Measurements from ENCODE around the gene C13orf42.
"Not testable (repeated sequence)": the region's sequence is repeated elsewhere in the genome, so short reads cannot be mapped to it uniquely, and the experiment has no call there.

Gene C13orf42

GRCh38 chr13:51105046-51105445 lies 6.0 kb downstream of the C13orf42 start:
- Mint-ChIP-seq H3K4me3 (no peak overlapping the region), H3K36me3 (ENCODE audit: low read depth) (no peaks in the 10 kb centered on the region), H3K9me3 (no peaks in the 10 kb centered on the region), H3K27me3 (ENCODE audit: low read depth) (peaks cover 28% of the 10 kb centered on the region), H3K27ac (no peak overlapping the region), H3K4me1 (ENCODE audit: low read depth) (no peaks in the 10 kb centered on the region)
- no peak for DNase-seq (ENCODE audit: low spot score)

GRCh38 chr13:51101636-51102235 lies 9.3 kb downstream of the C13orf42 start:
- H3K4me1 Mint-ChIP-seq (ENCODE audit: low read depth), result no peaks in the 10 kb centered on the region
- DNase-seq (ENCODE audit: low spot score), result no peak
- no peaks in the 10 kb centered on the region for H3K9me3 Mint-ChIP-seq
- H3K27ac Mint-ChIP-seq, result no peak overlapping the region
- H3K36me3 Mint-ChIP-seq (ENCODE audit: low read depth), result no peaks in the 10 kb centered on the region
- H3K4me3 Mint-ChIP-seq, result no peak overlapping the region
- peaks cover 43% of the 10 kb centered on the region for H3K27me3 Mint-ChIP-seq (ENCODE audit: low read depth)

- Mint-ChIP-seq H3K4me1 (ENCODE audit: low read depth) (no peaks in the 10 kb centered on the region), H3K9me3 (no peaks in the 10 kb centered on the region), H3K36me3 (ENCODE audit: low read depth) (no peaks in the 10 kb centered on the region), H3K27ac (no peak overlapping the region), H3K27me3 (ENCODE audit: low read depth) (peaks cover 44% of the 10 kb centered on the region), H3K4me3 (no peak overlapping the region)
- no peak for DNase-seq (ENCODE audit: low spot score)
Measured at GRCh38 chr13:51097353-51098043, 13.6 kb downstream of the C13orf42 start.

- no peaks in the 10 kb centered on the region for H3K4me1 Mint-ChIP-seq (ENCODE audit: low read depth)
- no peaks in the 10 kb centered on the region for H3K36me3 Mint-ChIP-seq (ENCODE audit: low read depth)
- no peak for DNase-seq (ENCODE audit: low spot score)
- peaks cover 41% of the 10 kb centered on the region for H3K27me3 Mint-ChIP-seq (ENCODE audit: low read depth)
- H3K9me3 Mint-ChIP-seq, result no peaks in the 10 kb centered on the region
- H3K4me3 Mint-ChIP-seq, result no peak overlapping the region
- no peak overlapping the region for H3K27ac Mint-ChIP-seq
Measured at GRCh38 chr13:51096131-51096530, 14.9 kb downstream of the C13orf42 start.

GRCh38 chr13:51093574-51093973 lies 17.5 kb downstream of the C13orf42 start:
- Mint-ChIP-seq H3K4me3 (no peak overlapping the region), H3K27me3 (ENCODE audit: low read depth) (peaks cover 37% of the 10 kb centered on the region), H3K36me3 (ENCODE audit: low read depth) (no peaks in the 10 kb centered on the region), H3K4me1 (ENCODE audit: low read depth) (no peaks in the 10 kb centered on the region), H3K9me3 (no peaks in the 10 kb centered on the region), H3K27ac (no peak overlapping the region)
- no peak for DNase-seq (ENCODE audit: low spot score)

GRCh38 chr13:51091839-51092238 lies 19.2 kb downstream of the C13orf42 start:
- Mint-ChIP-seq H3K4me3 (no peak overlapping the region), H3K36me3 (ENCODE audit: low read depth) (no peaks in the 10 kb centered on the region), H3K9me3 (no peaks in the 10 kb centered on the region), H3K27me3 (ENCODE audit: low read depth) (peaks cover 31% of the 10 kb centered on the region), H3K27ac (no peak overlapping the region), H3K4me1 (ENCODE audit: low read depth) (peaks cover 7% of the 10 kb centered on the region)
- no peak for DNase-seq (ENCODE audit: low spot score)

GRCh38 chr13:51083706-51084105 lies 27.4 kb downstream of the C13orf42 start:
- DNase-seq (ENCODE audit: low spot score), result no peak
- no peaks in the 10 kb centered on the region for H3K9me3 Mint-ChIP-seq
- peaks cover 13% of the 10 kb centered on the region for H3K4me1 Mint-ChIP-seq (ENCODE audit: low read depth)
- H3K27me3 Mint-ChIP-seq (ENCODE audit: low read depth), result peaks cover 13% of the 10 kb centered on the region
- H3K36me3 Mint-ChIP-seq (ENCODE audit: low read depth), result no peaks in the 10 kb centered on the region
- H3K4me3 Mint-ChIP-seq, result no peak overlapping the region
- H3K27ac Mint-ChIP-seq, result no peak overlapping the region

- not testable (repeated sequence) for H3K9me3 Mint-ChIP-seq, H3K27ac Mint-ChIP-seq
Measured at GRCh38 chr13:51080478-51081065, 30.5 kb downstream of the C13orf42 start.

GRCh38 chr13:51071493-51071892 lies 39.6 kb downstream of the C13orf42 start:
- no peak overlapping the region for H3K4me3 Mint-ChIP-seq
- H3K36me3 Mint-ChIP-seq (ENCODE audit: low read depth), result no peaks in the 10 kb centered on the region
- peaks cover 25% of the 10 kb centered on the region for H3K27me3 Mint-ChIP-seq (ENCODE audit: low read depth)
- H3K27ac Mint-ChIP-seq, result peak overlapping the region; percentile 17
- H3K9me3 Mint-ChIP-seq, result no peaks in the 10 kb centered on the region
- H3K4me1 Mint-ChIP-seq (ENCODE audit: low read depth), result peaks cover 29% of the 10 kb centered on the region
- DNase-seq (ENCODE audit: low spot score), result no peak

More at GRCh38 chr13:51080478-51081065, 30.5 kb downstream of the C13orf42 start:
- not testable (repeated sequence) for H3K4me1 Mint-ChIP-seq (ENCODE audit: low read depth); H3K36me3 Mint-ChIP-seq (ENCODE audit: low read depth); DNase-seq (ENCODE audit: low spot score)
- H3K27me3 Mint-ChIP-seq (ENCODE audit: low read depth), result peaks cover 22% of the 10 kb centered on the region
- H3K4me3 Mint-ChIP-seq, result peak overlapping the region; percentile 43

GRCh38 chr13:51070005-51070649 lies 40.9 kb downstream of the C13orf42 start:
- peak overlapping the region; percentile 14 for H3K4me3 Mint-ChIP-seq
- peaks cover 15% of the 10 kb centered on the region for H3K27me3 Mint-ChIP-seq (ENCODE audit: low read depth)
- no peaks in the 10 kb centered on the region for H3K9me3 Mint-ChIP-seq
- DNase-seq (ENCODE audit: low spot score), result peak; percentile 72
- H3K36me3 Mint-ChIP-seq (ENCODE audit: low read depth), result no peaks in the 10 kb centered on the region
- H3K4me1 Mint-ChIP-seq (ENCODE audit: low read depth), result peaks cover 35% of the 10 kb centered on the region
- H3K27ac Mint-ChIP-seq, result peak overlapping the region; percentile 46

GRCh38 chr13:51068501-51068900 lies 42.6 kb downstream of the C13orf42 start:
- DNase-seq (ENCODE audit: low spot score), result no peak
- peaks cover 11% of the 10 kb centered on the region for H3K27me3 Mint-ChIP-seq (ENCODE audit: low read depth)
- H3K4me1 Mint-ChIP-seq (ENCODE audit: low read depth), result peaks cover 35% of the 10 kb centered on the region
- no peaks in the 10 kb centered on the region for H3K36me3 Mint-ChIP-seq (ENCODE audit: low read depth)
- H3K9me3 Mint-ChIP-seq, result no peaks in the 10 kb centered on the region
- H3K27ac Mint-ChIP-seq, result no peak overlapping the region
- H3K4me3 Mint-ChIP-seq, result no peak overlapping the region

GRCh38 chr13:51067706-51068105 lies 43.4 kb downstream of the C13orf42 start:
- Mint-ChIP-seq H3K4me3 (no peak overlapping the region), H3K36me3 (ENCODE audit: low read depth) (no peaks in the 10 kb centered on the region), H3K4me1 (ENCODE audit: low read depth) (peaks cover 35% of the 10 kb centered on the region), H3K9me3 (no peaks in the 10 kb centered on the region), H3K27me3 (ENCODE audit: low read depth) (peaks cover 10% of the 10 kb centered on the region), H3K27ac (no peak overlapping the region)
- DNase-seq (ENCODE audit: low spot score), result no peak

- no peak overlapping the region for H3K4me3 Mint-ChIP-seq
- no peak overlapping the region for H3K27ac Mint-ChIP-seq
- no peaks in the 10 kb centered on the region for H3K36me3 Mint-ChIP-seq (ENCODE audit: low read depth)
- no peak for DNase-seq (ENCODE audit: low spot score)
- peaks cover 11% of the 10 kb centered on the region for H3K27me3 Mint-ChIP-seq (ENCODE audit: low read depth)
- H3K9me3 Mint-ChIP-seq, result no peaks in the 10 kb centered on the region
- peaks cover 35% of the 10 kb centered on the region for H3K4me1 Mint-ChIP-seq (ENCODE audit: low read depth)
Measured at GRCh38 chr13:51067210-51067701, 43.8 kb downstream of the C13orf42 start.

Data from T-helper 2 cell treated with Interferon-gamma antibody and Interleukin-4, amounts not matched to agents 5 μg/mL and 100 μg/mL, for 36 hours (primary cell).